ENCODE results near the gene PLPPR1.

Gene PLPPR1

DNA sequence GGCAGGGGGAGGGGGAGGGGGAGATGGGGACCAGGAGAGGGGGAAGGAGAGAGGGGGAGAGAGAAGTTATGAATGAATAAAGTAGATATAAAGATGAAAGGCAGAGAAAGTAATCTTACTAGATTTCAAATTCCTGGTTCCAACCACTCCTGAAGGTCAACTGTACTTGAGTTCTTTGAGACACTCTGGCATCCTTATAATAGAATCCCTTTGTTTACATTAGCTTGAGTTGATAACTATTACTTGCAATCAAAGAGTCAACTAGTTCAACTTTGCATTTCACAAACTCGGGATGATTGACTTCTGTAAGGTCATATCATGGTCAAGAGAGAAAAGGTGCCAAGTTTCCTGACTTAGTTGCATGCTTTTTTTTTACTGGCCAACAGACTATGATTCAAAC lies 314.1 kb downstream of the PLPPR1 start:
- Histone ChIP-seq H4K8ac (ENCODE audit: low read depth, low read length) (no peak overlapping the region), H2BK5ac (ENCODE audit: low read depth, low read length, poor library complexity) (no peak overlapping the region), H3K79me2 (ENCODE audit: control insufficient read depth, insufficient read depth, low read length, poor library complexity) (no peaks in the 10 kb centered on the region), H3K36me3 (ENCODE audit: control insufficient read depth in 1 of 2, insufficient read depth in 2 of 2, low read length in 2 of 2) (no peaks in the 10 kb centered on the region), H3K4me3 (ENCODE audit: low read depth, low read length) (no peak overlapping the region), H3K9me3 (ENCODE audit: insufficient read depth, low read depth, low read length) (no peaks in the 10 kb centered on the region), H4K91ac (ENCODE audit: low read depth, low read length) (no peak overlapping the region), H3K79me1 (ENCODE audit: low read length) (no peaks in the 10 kb centered on the region), H3K27ac (ENCODE audit: low read depth, low read length) (no peak overlapping the region), H3K9ac (ENCODE audit: low read length) (no peak overlapping the region), H3K14ac (ENCODE audit: low read length) (no peak overlapping the region), H3K18ac (ENCODE audit: low read length) (no peak overlapping the region), H3K4ac (ENCODE audit: low read depth, low read length) (no peak overlapping the region), H3K4me2 (ENCODE audit: low read length) (no peak overlapping the region), H2BK120ac (ENCODE audit: insufficient read depth, low read length, poor library complexity) (no peak overlapping the region), H3K4me1 (ENCODE audit: control insufficient read depth in 1 of 2, insufficient read depth in 2 of 2, low read length in 2 of 2) (no peaks in the 10 kb centered on the region), H4K12ac (ENCODE audit: low read depth, low read length) (no peak overlapping the region), H2BK12ac (ENCODE audit: low read length) (no peak overlapping the region), H2AFZ (ENCODE audit: insufficient read depth, low read length, poor library complexity) (no peak overlapping the region), H3K23ac (ENCODE audit: low read length) (no peak overlapping the region), H3K27me3 (ENCODE audit: insufficient read depth, low read length) (no peaks in the 10 kb centered on the region), H2AK5ac (ENCODE audit: low read length) (no peak overlapping the region)
- no peak for DNase-seq
- no CpG with 5 or more reads among the region's 1 CpG for WGBS (ENCODE audit: extremely low coverage, insufficient coverage, insufficient read length)

DNA sequence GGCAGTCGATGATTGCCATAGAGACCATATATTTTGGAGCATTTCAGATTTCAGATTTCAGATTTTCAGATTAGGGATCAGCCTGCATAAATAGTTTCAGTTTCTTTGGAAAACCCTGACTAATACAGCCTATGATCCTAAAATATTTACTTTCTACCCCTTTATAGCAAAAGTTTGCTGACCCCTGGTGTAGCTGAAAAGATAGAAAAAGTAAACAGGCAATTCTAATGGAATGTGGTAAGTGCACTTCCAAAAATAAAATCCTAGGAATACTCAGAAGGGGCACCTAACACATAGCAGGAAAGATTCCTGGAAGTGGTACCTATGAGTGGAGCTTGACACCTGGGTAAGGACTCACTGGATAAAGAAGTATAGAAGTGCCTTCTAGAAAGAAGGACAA lies 321.8 kb downstream of the PLPPR1 start:
- H3K4ac ChIP-seq (ENCODE audit: low read depth, low read length), result no peak overlapping the region
- H3K9me3 ChIP-seq (ENCODE audit: insufficient read depth, low read depth, low read length), result peaks cover 2% of the 10 kb centered on the region
- H3K14ac ChIP-seq (ENCODE audit: low read length), result no peak overlapping the region
- no peak overlapping the region for H3K18ac ChIP-seq (ENCODE audit: low read length)
- whole genome bisulfite sequencing (ENCODE audit: extremely low coverage, insufficient coverage, insufficient read length), result no CpG with 5 or more reads among the region's 1 CpG
- no peak overlapping the region for H4K12ac ChIP-seq (ENCODE audit: low read depth, low read length)
- no peak overlapping the region for H3K27ac ChIP-seq (ENCODE audit: low read depth, low read length)
- H2AK5ac ChIP-seq (ENCODE audit: low read length), result no peak overlapping the region
- no peaks in the 10 kb centered on the region for H3K27me3 ChIP-seq (ENCODE audit: insufficient read depth, low read length)
- H2BK12ac ChIP-seq (ENCODE audit: low read length), result no peak overlapping the region
- H2AFZ ChIP-seq (ENCODE audit: insufficient read depth, low read length, poor library complexity), result no peak overlapping the region
- no peak overlapping the region for H2BK120ac ChIP-seq (ENCODE audit: insufficient read depth, low read length, poor library complexity)
- H3K79me2 ChIP-seq (ENCODE audit: control insufficient read depth, insufficient read depth, low read length, poor library complexity), result no peaks in the 10 kb centered on the region
- no peak overlapping the region for H3K4me2 ChIP-seq (ENCODE audit: low read length)
- H3K4me3 ChIP-seq (ENCODE audit: low read depth, low read length), result no peak overlapping the region
- no peak overlapping the region for H4K8ac ChIP-seq (ENCODE audit: low read depth, low read length)
- DNase-seq, result peak in 1 of 2 donors; percentile 4
- H3K9ac ChIP-seq (ENCODE audit: low read length), result no peak overlapping the region
- H2BK5ac ChIP-seq (ENCODE audit: low read depth, low read length, poor library complexity), result no peak overlapping the region
- H3K36me3 ChIP-seq (ENCODE audit: control insufficient read depth in 1 of 2, insufficient read depth in 2 of 2, low read length in 2 of 2), result no peaks in the 10 kb centered on the region
- no peak overlapping the region for H4K91ac ChIP-seq (ENCODE audit: low read depth, low read length)
- no peak overlapping the region for H3K23ac ChIP-seq (ENCODE audit: low read length)
- no peaks in the 10 kb centered on the region for H3K4me1 ChIP-seq (ENCODE audit: control insufficient read depth in 1 of 2, insufficient read depth in 2 of 2, low read length in 2 of 2)
- H3K79me1 ChIP-seq (ENCODE audit: low read length), result no peaks in the 10 kb centered on the region

DNA sequence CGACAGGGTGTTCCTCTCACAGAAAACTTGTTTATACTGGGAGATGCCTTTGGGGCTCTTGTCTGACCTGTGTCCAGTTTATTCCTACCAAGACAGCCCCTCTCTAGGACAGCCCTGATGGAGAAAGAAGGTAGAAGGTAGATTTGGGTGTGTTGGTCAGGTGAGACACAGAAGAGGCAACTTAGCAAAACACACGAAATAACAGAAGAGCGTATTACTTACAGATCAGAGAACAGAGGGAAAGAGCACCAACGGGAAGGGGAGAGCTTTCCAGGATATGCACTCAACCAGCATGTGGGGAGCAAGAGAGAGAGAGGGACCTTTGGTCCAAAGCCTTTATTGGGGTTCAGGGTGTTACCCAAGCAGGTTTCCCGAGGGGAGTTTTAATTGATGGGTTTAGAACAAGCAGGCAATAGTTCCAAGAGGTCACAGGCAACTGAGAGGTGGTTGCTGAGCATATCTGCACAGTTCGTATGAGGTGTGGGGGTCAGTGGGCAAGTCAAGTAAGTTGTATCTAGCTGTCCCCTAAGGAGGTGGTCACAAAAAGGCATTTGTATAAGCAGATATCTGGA lies 324.5 kb downstream of the PLPPR1 start:
- Histone ChIP-seq H4K91ac (ENCODE audit: low read depth, low read length) (no peak overlapping the region), H2BK12ac (ENCODE audit: low read length) (no peak overlapping the region), H2AFZ (ENCODE audit: insufficient read depth, low read length, poor library complexity) (no peak overlapping the region), H3K27ac (ENCODE audit: low read depth, low read length) (no peak overlapping the region), H3K9me3 (ENCODE audit: insufficient read depth, low read depth, low read length) (peaks cover 5% of the 10 kb centered on the region), H3K9ac (ENCODE audit: low read length) (peak overlapping the region; percentile 40), H4K8ac (ENCODE audit: low read depth, low read length) (no peak overlapping the region), H3K4me3 (ENCODE audit: low read depth, low read length) (no peak overlapping the region), H3K36me3 (ENCODE audit: control insufficient read depth in 1 of 2, insufficient read depth in 2 of 2, low read length in 2 of 2) (no peaks in the 10 kb centered on the region), H4K12ac (ENCODE audit: low read depth, low read length) (no peak overlapping the region), H3K14ac (ENCODE audit: low read length) (no peak overlapping the region), H3K79me2 (ENCODE audit: control insufficient read depth, insufficient read depth, low read length, poor library complexity) (no peaks in the 10 kb centered on the region), H2BK5ac (ENCODE audit: low read depth, low read length, poor library complexity) (no peak overlapping the region), H2AK5ac (ENCODE audit: low read length) (no peak overlapping the region), H3K18ac (ENCODE audit: low read length) (no peak overlapping the region), H2BK120ac (ENCODE audit: insufficient read depth, low read length, poor library complexity) (no peak overlapping the region), H3K27me3 (ENCODE audit: insufficient read depth, low read length) (no peaks in the 10 kb centered on the region), H3K23ac (ENCODE audit: low read length) (no peak overlapping the region), H3K79me1 (ENCODE audit: low read length) (no peaks in the 10 kb centered on the region), H3K4ac (ENCODE audit: low read depth, low read length) (no peak overlapping the region), H3K4me2 (ENCODE audit: low read length) (no peak overlapping the region), H3K4me1 (ENCODE audit: control insufficient read depth in 1 of 2, insufficient read depth in 2 of 2, low read length in 2 of 2) (no peaks in the 10 kb centered on the region)
- DNase-seq, result no peak
- WGBS (ENCODE audit: extremely low coverage, insufficient coverage, insufficient read length), result no CpG with 5 or more reads among the region's 6 CpGs

DNA sequence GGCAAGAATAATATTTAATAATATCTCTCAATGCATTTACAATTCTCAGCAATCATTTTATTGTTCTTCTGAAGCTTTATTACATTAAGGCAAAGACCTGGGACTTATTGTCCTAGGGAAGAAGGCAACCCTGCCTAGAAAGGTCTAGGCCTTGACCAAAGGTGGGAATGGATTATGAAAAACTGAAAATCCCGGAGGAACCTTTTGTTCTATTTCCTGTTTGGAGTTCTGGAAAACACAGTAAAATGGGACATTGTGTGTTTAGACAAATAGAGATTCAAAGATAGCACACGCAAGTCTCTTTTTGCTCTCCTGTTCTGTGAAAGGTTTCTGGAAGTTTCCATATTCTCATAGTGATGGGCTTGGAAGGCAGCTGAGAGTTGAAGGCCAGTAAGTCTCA lies 325.2 kb downstream of the PLPPR1 start:
- no peak overlapping the region for H4K8ac ChIP-seq (ENCODE audit: low read depth, low read length)
- no peaks in the 10 kb centered on the region for H3K79me2 ChIP-seq (ENCODE audit: control insufficient read depth, insufficient read depth, low read length, poor library complexity)
- no CpG with 5 or more reads among the region's 2 CpGs for WGBS (ENCODE audit: extremely low coverage, insufficient coverage, insufficient read length)
- peaks cover 8% of the 10 kb centered on the region for H3K9me3 ChIP-seq (ENCODE audit: insufficient read depth, low read depth, low read length)
- no peak overlapping the region for H3K4me3 ChIP-seq (ENCODE audit: low read depth, low read length)
- H3K4ac ChIP-seq (ENCODE audit: low read depth, low read length), result no peak overlapping the region
- DNase-seq, result no peak
- no peak overlapping the region for H2BK12ac ChIP-seq (ENCODE audit: low read length)
- H3K79me1 ChIP-seq (ENCODE audit: low read length), result no peaks in the 10 kb centered on the region
- H3K9ac ChIP-seq (ENCODE audit: low read length), result no peak overlapping the region
- H3K27ac ChIP-seq (ENCODE audit: low read depth, low read length), result no peak overlapping the region
- no peak overlapping the region for H3K4me2 ChIP-seq (ENCODE audit: low read length)
- no peak overlapping the region for H3K23ac ChIP-seq (ENCODE audit: low read length)
- H2AK5ac ChIP-seq (ENCODE audit: low read length), result no peak overlapping the region
- H2BK5ac ChIP-seq (ENCODE audit: low read depth, low read length, poor library complexity), result no peak overlapping the region
- no peak overlapping the region for H3K18ac ChIP-seq (ENCODE audit: low read length)
- no peak overlapping the region for H2BK120ac ChIP-seq (ENCODE audit: insufficient read depth, low read length, poor library complexity)
- no peak overlapping the region for H4K91ac ChIP-seq (ENCODE audit: low read depth, low read length)
- H3K14ac ChIP-seq (ENCODE audit: low read length), result no peak overlapping the region
- no peaks in the 10 kb centered on the region for H3K36me3 ChIP-seq (ENCODE audit: control insufficient read depth in 1 of 2, insufficient read depth in 2 of 2, low read length in 2 of 2)
- no peaks in the 10 kb centered on the region for H3K27me3 ChIP-seq (ENCODE audit: insufficient read depth, low read length)
- no peaks in the 10 kb centered on the region for H3K4me1 ChIP-seq (ENCODE audit: control insufficient read depth in 1 of 2, insufficient read depth in 2 of 2, low read length in 2 of 2)
- no peak overlapping the region for H4K12ac ChIP-seq (ENCODE audit: low read depth, low read length)
- H2AFZ ChIP-seq (ENCODE audit: insufficient read depth, low read length, poor library complexity), result no peak overlapping the region
